ENCODE measurements around the gene SLC1A7.

DNA sequence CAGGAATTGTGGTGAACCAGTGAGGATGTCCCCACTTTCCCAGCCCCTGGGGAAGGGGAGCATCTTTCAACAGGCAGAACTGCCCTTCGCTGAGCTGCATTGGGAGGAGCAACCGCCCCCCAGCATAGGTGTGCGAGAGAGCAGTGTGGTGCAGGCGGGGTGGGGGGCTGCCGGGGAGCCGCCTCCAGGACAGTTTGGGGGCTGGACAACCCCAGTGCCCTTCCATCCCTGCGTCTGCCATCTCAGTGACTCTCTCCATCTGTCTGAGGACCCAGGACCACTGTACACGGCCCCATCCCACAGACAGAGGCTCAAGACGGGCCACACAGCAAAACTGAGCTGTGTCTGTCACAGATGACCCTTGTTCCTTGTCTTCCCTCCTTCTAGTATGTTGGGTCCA lies 66.3 kb downstream of the SLC1A7 start:
- TF ChIP-seq, protein P1, sequence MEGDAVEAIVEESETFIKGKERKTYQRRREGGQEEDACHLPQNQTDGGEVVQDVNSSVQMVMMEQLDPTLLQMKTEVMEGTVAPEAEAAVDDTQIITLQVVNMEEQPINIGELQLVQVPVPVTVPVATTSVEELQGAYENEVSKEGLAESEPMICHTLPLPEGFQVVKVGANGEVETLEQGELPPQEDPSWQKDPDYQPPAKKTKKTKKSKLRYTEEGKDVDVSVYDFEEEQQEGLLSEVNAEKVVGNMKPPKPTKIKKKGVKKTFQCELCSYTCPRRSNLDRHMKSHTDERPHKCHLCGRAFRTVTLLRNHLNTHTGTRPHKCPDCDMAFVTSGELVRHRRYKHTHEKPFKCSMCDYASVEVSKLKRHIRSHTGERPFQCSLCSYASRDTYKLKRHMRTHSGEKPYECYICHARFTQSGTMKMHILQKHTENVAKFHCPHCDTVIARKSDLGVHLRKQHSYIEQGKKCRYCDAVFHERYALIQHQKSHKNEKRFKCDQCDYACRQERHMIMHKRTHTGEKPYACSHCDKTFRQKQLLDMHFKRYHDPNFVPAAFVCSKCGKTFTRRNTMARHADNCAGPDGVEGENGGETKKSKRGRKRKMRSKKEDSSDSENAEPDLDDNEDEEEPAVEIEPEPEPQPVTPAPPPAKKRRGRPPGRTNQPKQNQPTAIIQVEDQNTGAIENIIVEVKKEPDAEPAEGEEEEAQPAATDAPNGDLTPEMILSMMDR (IDR thresholded peaks at IDR 0.05; ENCODE audit: poor library complexity, severe bottlenecking), result no peak
- TF ChIP-seq EZH2 (IDR thresholded peaks at IDR 0.05; ENCODE audit: borderline replicate concordance, insufficient read depth, low read length, poor library complexity, severe bottlenecking) (no peak), POLR2AphosphoS5 (IDR thresholded peaks at IDR 0.05) (no peak), MXI1 (conservative IDR thresholded peaks at IDR 0.05; ENCODE audit: poor library complexity, severe bottlenecking) (no peak), RAD21 (conservative IDR thresholded peaks at IDR 0.05) (no peak), TAF1 (IDR thresholded peaks at IDR 0.05; ENCODE audit: low read depth) (no peak)
- TF ChIP-seq, protein P2, sequence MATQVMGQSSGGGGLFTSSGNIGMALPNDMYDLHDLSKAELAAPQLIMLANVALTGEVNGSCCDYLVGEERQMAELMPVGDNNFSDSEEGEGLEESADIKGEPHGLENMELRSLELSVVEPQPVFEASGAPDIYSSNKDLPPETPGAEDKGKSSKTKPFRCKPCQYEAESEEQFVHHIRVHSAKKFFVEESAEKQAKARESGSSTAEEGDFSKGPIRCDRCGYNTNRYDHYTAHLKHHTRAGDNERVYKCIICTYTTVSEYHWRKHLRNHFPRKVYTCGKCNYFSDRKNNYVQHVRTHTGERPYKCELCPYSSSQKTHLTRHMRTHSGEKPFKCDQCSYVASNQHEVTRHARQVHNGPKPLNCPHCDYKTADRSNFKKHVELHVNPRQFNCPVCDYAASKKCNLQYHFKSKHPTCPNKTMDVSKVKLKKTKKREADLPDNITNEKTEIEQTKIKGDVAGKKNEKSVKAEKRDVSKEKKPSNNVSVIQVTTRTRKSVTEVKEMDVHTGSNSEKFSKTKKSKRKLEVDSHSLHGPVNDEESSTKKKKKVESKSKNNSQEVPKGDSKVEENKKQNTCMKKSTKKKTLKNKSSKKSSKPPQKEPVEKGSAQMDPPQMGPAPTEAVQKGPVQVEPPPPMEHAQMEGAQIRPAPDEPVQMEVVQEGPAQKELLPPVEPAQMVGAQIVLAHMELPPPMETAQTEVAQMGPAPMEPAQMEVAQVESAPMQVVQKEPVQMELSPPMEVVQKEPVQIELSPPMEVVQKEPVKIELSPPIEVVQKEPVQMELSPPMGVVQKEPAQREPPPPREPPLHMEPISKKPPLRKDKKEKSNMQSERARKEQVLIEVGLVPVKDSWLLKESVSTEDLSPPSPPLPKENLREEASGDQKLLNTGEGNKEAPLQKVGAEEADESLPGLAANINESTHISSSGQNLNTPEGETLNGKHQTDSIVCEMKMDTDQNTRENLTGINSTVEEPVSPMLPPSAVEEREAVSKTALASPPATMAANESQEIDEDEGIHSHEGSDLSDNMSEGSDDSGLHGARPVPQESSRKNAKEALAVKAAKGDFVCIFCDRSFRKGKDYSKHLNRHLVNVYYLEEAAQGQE (IDR thresholded peaks at IDR 0.05; ENCODE audit: borderline replicate concordance), result no peak
